Adrenal gland (tissue), 5 donors: ENCODE data around the gene FBXO28.

Experiments
- POLR2A ChIP-seq, 2 donors: fragments of 450-650 bp; IDR thresholded peaks; one replicate each; pipeline ENCODE4 v1.6.1; 2017; ENCODE audit warnings: antibody characterized with exemption in 2 of 2, mild to moderate bottlenecking in 2 of 2, moderate library complexity in 1 of 2
- TF ChIP-seq, protein P1 (sequence below), 6 experiments: fragments of 450-650 bp in 4 of 6; fragments of 200-600 bp in 2 of 6; sonication (generic) in 1 of 6; IDR thresholded peaks; 1 replicate in 5 of 6; 2 replicates in 1 of 6; pipeline versions ENCODE4 v1.5.1 to v1.8.0; 2016 to 2021; ENCODE audit warnings: antibody characterized with exemption in 6 of 6, mild to moderate bottlenecking in 2 of 6, moderate library complexity in 1 of 6
- donor health status: DM: no; HTN: no; CAD: no.

GRCh38 chr1:224201383-224201782 is 87.5 kb downstream of the FBXO28 start:
- TF ChIP-seq, protein P1, sequence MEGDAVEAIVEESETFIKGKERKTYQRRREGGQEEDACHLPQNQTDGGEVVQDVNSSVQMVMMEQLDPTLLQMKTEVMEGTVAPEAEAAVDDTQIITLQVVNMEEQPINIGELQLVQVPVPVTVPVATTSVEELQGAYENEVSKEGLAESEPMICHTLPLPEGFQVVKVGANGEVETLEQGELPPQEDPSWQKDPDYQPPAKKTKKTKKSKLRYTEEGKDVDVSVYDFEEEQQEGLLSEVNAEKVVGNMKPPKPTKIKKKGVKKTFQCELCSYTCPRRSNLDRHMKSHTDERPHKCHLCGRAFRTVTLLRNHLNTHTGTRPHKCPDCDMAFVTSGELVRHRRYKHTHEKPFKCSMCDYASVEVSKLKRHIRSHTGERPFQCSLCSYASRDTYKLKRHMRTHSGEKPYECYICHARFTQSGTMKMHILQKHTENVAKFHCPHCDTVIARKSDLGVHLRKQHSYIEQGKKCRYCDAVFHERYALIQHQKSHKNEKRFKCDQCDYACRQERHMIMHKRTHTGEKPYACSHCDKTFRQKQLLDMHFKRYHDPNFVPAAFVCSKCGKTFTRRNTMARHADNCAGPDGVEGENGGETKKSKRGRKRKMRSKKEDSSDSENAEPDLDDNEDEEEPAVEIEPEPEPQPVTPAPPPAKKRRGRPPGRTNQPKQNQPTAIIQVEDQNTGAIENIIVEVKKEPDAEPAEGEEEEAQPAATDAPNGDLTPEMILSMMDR (IDR thresholded peaks at IDR 0.05): no peak
- TF ChIP-seq POLR2A (IDR thresholded peaks at IDR 0.05): no peak
